ENCODE data around the gene POU2AF2. TPM values are rescaled to one million over a fixed set of nuclear protein-coding genes. Genes with fewer than 3 reads are reported as not detected.

The POU2AF2 gene
- total RNA-seq, 3 donors from 2014 or later = 2.0 TPM; not detected in 2

DNA sequence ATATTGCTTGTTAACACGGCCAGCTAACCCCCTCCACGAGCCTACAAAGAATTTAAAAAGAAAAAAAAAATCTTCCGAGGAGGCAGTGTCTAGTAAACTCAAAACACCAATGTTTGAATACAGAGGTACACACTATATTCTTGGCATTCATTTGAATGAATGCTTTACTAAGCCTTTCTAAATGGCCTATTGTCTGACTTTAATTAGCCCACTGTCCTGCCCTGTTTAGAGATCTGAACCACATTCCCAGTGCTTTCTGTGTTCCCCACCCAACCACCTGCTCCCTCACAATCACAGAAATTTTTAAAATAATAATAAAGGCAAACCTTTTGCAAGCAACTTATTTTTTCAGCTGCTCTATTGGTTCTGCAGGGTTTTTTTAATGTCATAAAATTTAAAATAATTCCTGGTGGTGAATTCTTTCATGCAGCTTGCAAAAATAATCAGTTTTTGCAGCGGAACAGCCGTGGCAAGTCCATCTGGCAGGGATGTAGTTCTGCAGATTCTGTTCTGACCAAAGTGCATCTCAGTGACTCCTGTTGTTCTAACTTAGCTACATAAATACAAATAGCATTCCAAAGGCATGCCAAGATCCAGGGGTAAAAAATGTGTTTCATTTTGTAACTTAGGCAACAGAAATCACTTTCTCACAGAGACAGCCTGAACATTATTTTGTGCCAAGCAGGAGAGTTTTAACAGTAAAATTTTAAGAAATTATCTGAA is 23.8 kb downstream of the POU2AF2 start:
- DNase-seq (ENCODE audit: low spot score in 2 of 2) = no peak
- TF ChIP-seq POLR2AphosphoS5 (IDR thresholded peaks at IDR 0.05) = no peak
- no peak for TF ChIP-seq CTCF (IDR thresholded peaks at IDR 0.05)
- TF ChIP-seq POLR2A (IDR thresholded peaks at IDR 0.05) = no peak
- Histone ChIP-seq H3K9me3 (no peaks in the 10 kb centered on the region), H3K36me3 (no peaks in the 10 kb centered on the region), H3K27ac (no peak overlapping the region), H3K27me3 (no peaks in the 10 kb centered on the region), H3K4me1 (no peaks in the 10 kb centered on the region), H3K4me3 (no peak overlapping the region)
- intact Hi-C loops (cut with DNase I; ENCODE audit: low total_unique reads) = no loop called here

- Histone ChIP-seq H3K27ac (no peak overlapping the region), H3K9me3 (no peaks in the 10 kb centered on the region), H3K27me3 (no peaks in the 10 kb centered on the region), H3K36me3 (no peaks in the 10 kb centered on the region), H3K4me3 (no peak overlapping the region), H3K4me1 (no peaks in the 10 kb centered on the region)
- no peak for DNase-seq (ENCODE audit: low spot score in 2 of 2)
- TF ChIP-seq CTCF (IDR thresholded peaks at IDR 0.05) = no peak
- TF ChIP-seq POLR2A (IDR thresholded peaks at IDR 0.05) = no peak
- TF ChIP-seq POLR2AphosphoS5 (IDR thresholded peaks at IDR 0.05) = no peak
- intact Hi-C loops (cut with DNase I; ENCODE audit: low total_unique reads) = loop anchor here (10.0 kb wide), 1 partner anchor 152 kb away; no protein-coding TSS in a partner anchor
Observed at GRCh38 chr11:111272420-111272819, 26.9 kb downstream of the POU2AF2 start.

GRCh38 chr11:111282562-111283075 is 37.1 kb downstream of the POU2AF2 start:
- Histone ChIP-seq H3K27me3 (no peaks in the 10 kb centered on the region), H3K4me3 (no peak overlapping the region), H3K36me3 (no peaks in the 10 kb centered on the region), H3K27ac (no peak overlapping the region), H3K4me1 (no peaks in the 10 kb centered on the region), H3K9me3 (no peaks in the 10 kb centered on the region)
- TF ChIP-seq POLR2A (IDR thresholded peaks at IDR 0.05) = no peak
- TF ChIP-seq CTCF (IDR thresholded peaks at IDR 0.05) = no peak
- TF ChIP-seq POLR2AphosphoS5 (IDR thresholded peaks at IDR 0.05) = no peak
- intact Hi-C loops (cut with DNase I; ENCODE audit: low total_unique reads) = no loop called here
- no peak for DNase-seq (ENCODE audit: low spot score in 2 of 2)

DNA sequence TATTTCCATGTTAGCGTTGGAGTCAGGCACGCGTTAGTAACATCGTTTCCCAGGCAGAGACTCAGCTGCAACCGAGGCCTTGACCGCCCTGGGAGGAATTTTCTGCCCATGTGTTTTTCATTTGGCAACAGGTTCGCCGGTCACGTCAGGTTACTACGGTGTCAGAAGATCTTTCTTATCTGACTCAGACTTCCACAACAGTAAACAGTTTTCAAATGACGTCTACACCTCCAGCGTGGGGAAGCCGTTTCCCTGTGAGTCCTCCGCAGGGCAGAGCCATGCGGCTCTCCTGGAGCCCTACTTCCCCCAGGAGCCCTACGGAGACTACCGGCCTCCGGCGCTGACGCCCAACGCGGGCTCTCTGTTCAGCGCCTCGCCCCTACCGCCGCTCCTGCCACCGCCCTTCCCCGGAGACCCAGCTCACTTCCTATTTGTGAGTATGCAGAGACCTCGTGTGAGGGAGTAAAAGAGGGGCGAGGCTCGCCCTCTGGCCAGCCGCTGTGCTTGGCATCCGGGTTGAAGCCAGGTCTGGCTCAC is 38.5 kb downstream of the POU2AF2 start:
- no peak for DNase-seq (ENCODE audit: low spot score in 2 of 2)
- peak in 1 of 3 donors; percentile 36 for TF ChIP-seq POLR2AphosphoS5 (IDR thresholded peaks at IDR 0.05)
- TF ChIP-seq POLR2A (IDR thresholded peaks at IDR 0.05) = no peak
- TF ChIP-seq CTCF (IDR thresholded peaks at IDR 0.05) = no peak
- Histone ChIP-seq H3K4me1 (no peaks in the 10 kb centered on the region), H3K27ac (peak overlapping the region; percentile 25 to 44), H3K9me3 (no peaks in the 10 kb centered on the region), H3K36me3 (no peaks in the 10 kb centered on the region), H3K4me3 (peak overlapping the region in 2 of 3 donors; percentile 13 to 16), H3K27me3 (no peaks in the 10 kb centered on the region)
- intact Hi-C loops (cut with DNase I; ENCODE audit: low total_unique reads) = no loop called here

All from breast epithelium (tissue), 4 donors.